Measurements from ENCODE around the gene S100G.
"Not testable (repeated sequence)": the region's sequence is repeated elsewhere in the genome, so short reads cannot be mapped to it uniquely, and the experiment has no call there.

Gene S100G

GRCh38 chrX:16649858-16650257 lies at the start of gene S100G:
TSS of gene S100G (plus strand) at chrX:16650158. CDS start at chrX:16651007, 849 bp downstream.
- DNase-seq = no peak

- DNase-seq = no peak
Observed at GRCh38 chrX:16601885-16602284, 48.1 kb upstream of the S100G start.

GRCh38 chrX:16603235-16603634 lies 46.7 kb upstream of the S100G start:
- not testable (repeated sequence) for DNase-seq

GRCh38 chrX:16603822-16604221 lies 46.1 kb upstream of the S100G start:
- DNase-seq = no peak

GRCh38 chrX:16604337-16604736 lies 45.6 kb upstream of the S100G start:
- DNase-seq = no peak

GRCh38 chrX:16606142-16606720 lies 43.7 kb upstream of the S100G start:
- no peak for DNase-seq

- no peak for DNase-seq
Observed at GRCh38 chrX:16610121-16610621, 39.8 kb upstream of the S100G start.

GRCh38 chrX:16610654-16611053 lies 39.3 kb upstream of the S100G start:
- DNase-seq = not testable (repeated sequence)

GRCh38 chrX:16612257-16612897 lies 37.6 kb upstream of the S100G start:
- DNase-seq = no peak

- no peak for DNase-seq
Observed at GRCh38 chrX:16617382-16617781, 32.6 kb upstream of the S100G start.

GRCh38 chrX:16618422-16618821 lies 31.5 kb upstream of the S100G start:
- DNase-seq = no peak

- DNase-seq = no peak
Observed at GRCh38 chrX:16619024-16619423, 30.9 kb upstream of the S100G start.

GRCh38 chrX:16628511-16628910 lies 21.4 kb upstream of the S100G start:
- DNase-seq = not testable (repeated sequence)

GRCh38 chrX:16628946-16629595 lies 20.9 kb upstream of the S100G start:
- no peak for DNase-seq

GRCh38 chrX:16629909-16630308 lies 20.0 kb upstream of the S100G start:
- no peak for DNase-seq

- no peak for DNase-seq
Observed at GRCh38 chrX:16633754-16634153, 16.2 kb upstream of the S100G start.

- DNase-seq = no peak
Observed at GRCh38 chrX:16635040-16635439, 14.9 kb upstream of the S100G start.

- DNase-seq = no peak
Observed at GRCh38 chrX:16635596-16635995, 14.4 kb upstream of the S100G start.

- no peak for DNase-seq
Observed at GRCh38 chrX:16638533-16638932, 11.4 kb upstream of the S100G start.

GRCh38 chrX:16639966-16640365 lies 10.0 kb upstream of the S100G start:
- DNase-seq = no peak

GRCh38 chrX:16640823-16641222 lies 9.1 kb upstream of the S100G start:
- no peak for DNase-seq

- DNase-seq = no peak
Observed at GRCh38 chrX:16643176-16643575, 6.8 kb upstream of the S100G start.

GRCh38 chrX:16646366-16647138 lies 3.4 kb upstream of the S100G start:
- no peak for DNase-seq

Data from DMS153 (cell line).